ENCODE results near the gene KSR2.

KSR2 gene

GRCh38 chr12:117832459-117833457, 136.0 kb downstream of the KSR2 start:
- DNase-seq (ENCODE audit: low read depth) = peak; percentile 41
- no peak overlapping the region for H3K4me3 ChIP-seq (ENCODE audit: control insufficient read depth, low read depth, low read length)
- no peak for TF ChIP-seq CTCF (IDR thresholded peaks at IDR 0.05; ENCODE audit: control insufficient read depth, insufficient read depth, low read depth, low read length, missing control alignments)

GRCh38 chr12:117830471-117830870, 138.3 kb downstream of the KSR2 start:
- no peak overlapping the region for H3K4me3 ChIP-seq (ENCODE audit: control insufficient read depth, low read depth, low read length)
- DNase-seq (ENCODE audit: low read depth) = peak; percentile 62
- no peak for TF ChIP-seq CTCF (IDR thresholded peaks at IDR 0.05; ENCODE audit: control insufficient read depth, insufficient read depth, low read depth, low read length, missing control alignments)

GRCh38 chr12:117829108-117829507, 139.7 kb downstream of the KSR2 start:
- TF ChIP-seq CTCF (IDR thresholded peaks at IDR 0.05; ENCODE audit: control insufficient read depth, insufficient read depth, low read depth, low read length, missing control alignments) = no peak
- no peak for DNase-seq (ENCODE audit: low read depth)
- H3K4me3 ChIP-seq (ENCODE audit: control insufficient read depth, low read depth, low read length) = no peak overlapping the region

- H3K4me3 ChIP-seq (ENCODE audit: control insufficient read depth, low read depth, low read length) = no peak overlapping the region
- TF ChIP-seq CTCF (IDR thresholded peaks at IDR 0.05; ENCODE audit: control insufficient read depth, insufficient read depth, low read depth, low read length, missing control alignments) = no peak
- no peak for DNase-seq (ENCODE audit: low read depth)
Observed at GRCh38 chr12:117827660-117828059, 141.1 kb downstream of the KSR2 start.

- TF ChIP-seq CTCF (IDR thresholded peaks at IDR 0.05; ENCODE audit: control insufficient read depth, insufficient read depth, low read depth, low read length, missing control alignments) = no peak
- no peak for DNase-seq (ENCODE audit: low read depth)
- no peak overlapping the region for H3K4me3 ChIP-seq (ENCODE audit: control insufficient read depth, low read depth, low read length)
Observed at GRCh38 chr12:117825827-117826226, 143.0 kb downstream of the KSR2 start.

GRCh38 chr12:117821480-117822175, 147.2 kb downstream of the KSR2 start:
- H3K4me3 ChIP-seq (ENCODE audit: control insufficient read depth, low read depth, low read length) = no peak overlapping the region
- TF ChIP-seq CTCF (IDR thresholded peaks at IDR 0.05; ENCODE audit: control insufficient read depth, insufficient read depth, low read depth, low read length, missing control alignments) = no peak
- DNase-seq (ENCODE audit: low read depth) = no peak
